ENCODE results near the gene GPR39.

Gene GPR39

DNA sequence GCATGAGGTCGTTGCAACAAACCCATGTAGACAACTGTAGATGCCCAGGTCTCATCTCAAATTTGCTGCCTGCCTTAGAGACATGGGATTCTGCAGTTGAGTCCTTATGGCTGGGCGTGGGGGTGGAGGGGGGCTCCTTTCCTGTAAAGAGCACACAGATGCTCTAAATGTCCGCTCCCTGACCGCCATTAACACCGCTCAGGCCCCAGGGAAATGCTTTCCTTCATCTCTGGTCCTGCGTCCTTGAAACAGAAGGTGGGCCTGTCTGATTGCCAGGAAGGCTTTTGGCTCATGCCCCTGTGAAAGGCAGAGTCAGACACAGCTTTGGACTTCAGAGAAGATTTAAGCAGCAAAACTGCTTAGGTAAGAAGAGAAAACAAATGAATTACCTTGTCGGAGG lies 25.7 kb downstream of the GPR39 start:
- no peak for DNase-seq (ENCODE audit: low read depth in 2 of 3, low spot score in 1 of 3)

DNA sequence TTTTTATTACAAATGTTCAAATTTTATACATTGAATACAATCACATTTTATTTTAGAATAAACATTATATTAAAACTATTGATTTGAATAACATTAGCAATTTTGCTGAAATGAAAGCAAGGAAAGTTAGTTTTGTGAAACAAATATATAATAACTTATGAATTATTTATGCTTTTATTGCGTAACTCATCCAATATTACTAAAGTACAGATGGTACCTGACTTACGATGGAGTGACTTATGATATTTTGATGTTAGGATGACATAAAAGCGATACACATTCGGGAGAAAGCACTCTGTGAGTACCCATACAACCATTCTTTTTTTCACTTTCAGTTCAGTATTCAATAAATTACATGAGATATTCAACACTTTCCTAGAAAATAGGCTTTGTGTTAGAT lies 26.5 kb downstream of the GPR39 start:
- no peak for DNase-seq (ENCODE audit: low read depth in 2 of 3, low spot score in 1 of 3)

GRCh38 chr2:132446444-132446843 lies 29.8 kb downstream of the GPR39 start:
- DNase-seq (ENCODE audit: low read depth in 2 of 3, low spot score in 1 of 3), result no peak

DNA sequence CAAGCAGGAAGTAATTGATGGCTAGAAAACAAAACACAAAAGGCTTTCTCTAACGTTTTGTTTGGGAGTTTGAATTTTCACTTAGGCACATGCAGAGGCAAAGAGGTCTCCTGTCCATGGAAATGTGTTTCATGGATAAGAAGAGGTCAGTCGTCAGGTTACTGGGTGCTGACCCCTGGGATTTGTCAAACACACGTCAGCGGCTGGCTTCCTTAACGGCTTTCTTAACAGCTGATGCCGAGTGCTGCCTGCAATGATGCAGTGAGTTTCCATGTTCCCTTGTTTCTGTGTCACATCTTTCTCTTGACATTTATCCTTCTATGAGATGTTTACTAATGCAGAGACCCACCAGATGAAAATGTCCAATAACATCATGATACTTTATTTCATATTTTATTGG lies 31.7 kb downstream of the GPR39 start:
- DNase-seq (ENCODE audit: low read depth in 2 of 3, low spot score in 1 of 3), result no peak

- no peak for DNase-seq (ENCODE audit: low read depth in 2 of 3, low spot score in 1 of 3)
Observed at GRCh38 chr2:132448771-132449170, 32.2 kb downstream of the GPR39 start.

GRCh38 chr2:132449868-132450267 lies 33.3 kb downstream of the GPR39 start:
- no peak for DNase-seq (ENCODE audit: low read depth in 2 of 3, low spot score in 1 of 3)

- DNase-seq (ENCODE audit: low read depth in 2 of 3, low spot score in 1 of 3), result no peak
Observed at GRCh38 chr2:132460781-132461180, 44.2 kb downstream of the GPR39 start.

GRCh38 chr2:132462236-132462635 lies 45.6 kb downstream of the GPR39 start:
- DNase-seq (ENCODE audit: low read depth in 2 of 3, low spot score in 1 of 3), result no peak

DNA sequence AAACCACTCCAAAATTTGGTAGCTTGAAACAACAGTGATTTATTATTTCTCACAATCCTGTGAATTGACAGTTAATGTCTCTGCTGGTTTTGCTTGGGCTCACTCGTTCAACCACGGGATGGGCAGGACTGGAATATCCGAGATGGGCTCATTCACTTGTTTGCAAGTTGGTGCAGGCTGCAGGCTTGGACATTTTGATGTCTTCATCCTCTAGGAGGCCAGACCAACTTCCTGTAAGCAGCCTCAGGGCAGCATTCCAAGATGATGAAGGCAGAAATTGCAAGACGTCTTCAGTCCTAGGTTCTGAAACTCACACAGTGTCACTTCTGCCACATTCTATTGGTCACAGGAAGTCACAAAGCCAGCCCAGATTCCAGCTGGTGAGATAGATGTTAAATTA lies 47.1 kb downstream of the GPR39 start:
- DNase-seq (ENCODE audit: low read depth in 2 of 3, low spot score in 1 of 3), result no peak

DNA sequence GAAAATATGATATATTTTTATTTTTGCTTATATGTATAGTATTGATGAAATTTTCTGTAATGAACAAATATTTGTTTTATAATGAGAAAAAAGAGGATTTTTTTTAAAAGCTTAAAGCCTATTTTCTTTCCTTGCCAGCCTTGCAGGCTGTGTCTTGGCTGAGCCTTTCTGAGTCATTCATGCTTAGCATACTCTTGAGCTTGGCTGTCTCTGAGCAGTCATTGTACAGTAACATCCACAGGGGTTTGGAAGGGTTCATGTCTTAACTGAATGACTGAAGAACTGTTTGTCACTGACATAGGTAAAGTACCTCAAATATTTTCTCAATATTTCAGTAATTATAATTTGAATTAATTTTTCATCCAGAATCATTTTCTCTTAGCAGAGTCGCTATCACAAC lies 49.3 kb downstream of the GPR39 start:
- DNase-seq (ENCODE audit: low read depth in 2 of 3, low spot score in 1 of 3), result no peak

DNA sequence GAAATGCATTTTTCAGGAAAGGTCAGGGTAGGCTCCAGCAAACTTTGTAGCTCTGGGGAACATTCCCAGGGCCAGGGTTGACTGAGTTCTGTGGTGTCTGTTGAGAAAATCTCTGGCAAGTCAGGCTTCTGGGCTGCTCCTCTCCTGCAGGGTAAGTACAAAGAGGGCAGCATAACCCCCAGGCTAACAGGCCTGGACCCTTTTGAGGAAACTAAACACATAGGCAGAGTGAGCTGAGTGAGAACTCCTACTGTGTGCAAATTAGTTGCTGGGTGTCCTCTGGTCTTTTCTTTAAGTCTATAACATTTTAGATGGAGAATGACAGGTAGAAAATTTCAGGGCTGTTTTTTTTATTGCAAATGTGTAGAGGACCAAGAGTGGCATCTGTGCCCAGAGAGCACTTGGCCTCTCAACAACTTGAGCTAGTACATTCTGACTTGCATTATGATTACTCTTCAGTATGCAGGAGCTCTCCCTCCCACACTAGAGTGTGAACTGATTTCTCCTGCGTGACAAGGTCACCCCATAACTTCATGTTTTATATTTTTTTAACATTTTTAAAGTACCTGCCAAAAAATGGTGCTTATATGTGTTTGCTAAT lies 49.9 kb downstream of the GPR39 start:
- no peak for DNase-seq (ENCODE audit: low read depth in 2 of 3, low spot score in 1 of 3)

DNA sequence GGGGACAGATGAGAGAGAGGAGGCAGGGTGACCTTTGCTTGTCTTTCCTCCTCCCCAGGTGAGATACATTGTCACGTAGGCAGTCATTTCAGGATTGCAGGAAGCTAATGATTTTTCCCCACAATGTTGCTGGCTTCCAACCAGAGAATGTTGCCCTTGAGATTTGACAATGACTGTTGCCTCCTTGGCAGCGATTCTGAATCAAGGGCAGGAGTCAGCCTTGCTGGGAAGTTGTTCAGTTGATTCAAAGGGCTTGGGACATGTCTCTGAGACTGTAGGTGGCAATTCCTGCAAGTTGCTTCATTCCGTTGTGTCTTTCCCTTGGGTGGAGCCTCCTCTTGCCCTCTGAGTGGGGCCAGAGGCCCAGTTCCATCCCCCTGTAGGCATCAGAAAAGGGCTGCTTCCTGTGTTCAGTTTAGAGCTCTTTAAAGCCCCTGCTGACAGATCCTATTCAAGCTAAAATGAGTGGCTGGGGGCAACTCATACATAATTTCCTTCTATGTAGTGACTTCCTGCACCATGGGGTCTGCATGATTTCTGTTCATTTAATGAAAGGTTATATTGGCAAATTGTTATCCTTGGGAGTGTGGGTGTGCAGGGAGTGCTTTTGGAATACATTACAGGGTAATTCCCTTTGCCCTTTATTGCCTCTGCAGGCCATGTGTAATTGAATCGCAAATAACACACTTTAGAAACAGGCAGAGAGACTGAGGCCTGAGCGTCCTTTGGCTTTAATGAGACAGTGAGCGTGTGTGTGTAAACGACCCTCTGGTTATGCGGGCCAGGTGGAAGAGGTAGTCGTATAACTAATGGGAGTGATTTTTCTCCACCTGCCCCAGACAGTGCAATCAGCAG lies 52.4 kb downstream of the GPR39 start:
- no peak for DNase-seq (ENCODE audit: low read depth in 2 of 3, low spot score in 1 of 3)

GRCh38 chr2:132470746-132471145 lies 54.1 kb downstream of the GPR39 start:
- no peak for DNase-seq (ENCODE audit: low read depth in 2 of 3, low spot score in 1 of 3)

- DNase-seq (ENCODE audit: low read depth in 2 of 3, low spot score in 1 of 3), result no peak
Observed at GRCh38 chr2:132473174-132473883, 56.7 kb downstream of the GPR39 start.

- no peak for DNase-seq (ENCODE audit: low read depth in 2 of 3, low spot score in 1 of 3)
Observed at GRCh38 chr2:132475615-132476014, 59.0 kb downstream of the GPR39 start.

GRCh38 chr2:132477436-132477835 lies 60.8 kb downstream of the GPR39 start:
- DNase-seq (ENCODE audit: low read depth in 2 of 3, low spot score in 1 of 3), result no peak

DNA sequence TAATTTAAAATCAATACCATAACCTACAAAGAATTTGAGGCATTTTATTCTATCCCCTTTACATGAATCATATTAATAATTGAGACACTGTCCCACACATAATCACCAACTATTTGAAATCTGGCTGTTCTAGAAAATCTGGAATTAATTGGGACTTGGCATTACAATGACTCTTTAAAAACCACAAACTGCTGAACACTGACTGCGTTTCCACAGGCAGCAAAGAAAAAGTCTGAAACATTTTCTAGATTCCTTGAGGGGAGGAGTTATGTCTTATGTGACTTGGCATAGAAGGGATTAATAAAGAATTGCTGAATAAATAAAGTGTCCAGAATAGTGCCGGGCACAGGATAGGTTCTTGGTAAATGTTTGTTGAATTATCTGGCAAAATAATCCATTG lies 61.4 kb downstream of the GPR39 start:
- DNase-seq (ENCODE audit: low read depth in 2 of 3, low spot score in 1 of 3), result no peak

DNA sequence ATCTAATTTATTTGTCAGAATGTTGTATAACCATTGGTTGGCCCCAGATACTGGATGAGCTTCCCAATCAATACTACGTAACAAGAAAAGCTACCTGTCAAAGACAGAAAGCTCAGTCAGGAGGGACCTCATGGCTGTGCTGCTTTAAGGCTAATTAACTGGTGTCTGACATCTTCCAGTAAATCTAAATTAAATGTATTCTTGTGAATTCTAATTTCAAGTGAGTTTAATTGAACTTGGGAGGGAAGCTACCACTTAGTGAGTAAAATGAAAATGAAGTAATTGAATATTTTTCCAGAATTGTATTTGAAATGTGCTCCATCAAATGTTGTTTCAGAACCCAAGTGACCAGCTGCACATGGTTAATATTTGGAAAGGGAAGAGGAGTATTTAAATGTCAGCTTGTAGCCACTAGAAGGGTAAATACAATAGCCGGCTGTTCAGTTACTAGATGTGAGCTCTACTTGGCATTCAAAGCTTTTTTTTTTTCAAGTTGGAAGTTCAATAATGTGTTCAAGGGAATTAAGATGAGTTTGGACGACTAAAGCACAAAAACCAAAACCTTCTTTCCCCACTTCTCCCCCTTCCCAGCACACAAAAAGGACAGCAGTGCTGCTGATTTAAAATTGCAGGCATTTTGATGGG lies 62.0 kb downstream of the GPR39 start:
- DNase-seq (ENCODE audit: low read depth in 2 of 3, low spot score in 1 of 3), result no peak

- DNase-seq (ENCODE audit: low read depth in 2 of 3, low spot score in 1 of 3), result no peak
Observed at GRCh38 chr2:132479155-132479554, 62.5 kb downstream of the GPR39 start.

GRCh38 chr2:132482821-132483220 lies 66.2 kb downstream of the GPR39 start:
- DNase-seq (ENCODE audit: low read depth in 2 of 3, low spot score in 1 of 3), result no peak

DNA sequence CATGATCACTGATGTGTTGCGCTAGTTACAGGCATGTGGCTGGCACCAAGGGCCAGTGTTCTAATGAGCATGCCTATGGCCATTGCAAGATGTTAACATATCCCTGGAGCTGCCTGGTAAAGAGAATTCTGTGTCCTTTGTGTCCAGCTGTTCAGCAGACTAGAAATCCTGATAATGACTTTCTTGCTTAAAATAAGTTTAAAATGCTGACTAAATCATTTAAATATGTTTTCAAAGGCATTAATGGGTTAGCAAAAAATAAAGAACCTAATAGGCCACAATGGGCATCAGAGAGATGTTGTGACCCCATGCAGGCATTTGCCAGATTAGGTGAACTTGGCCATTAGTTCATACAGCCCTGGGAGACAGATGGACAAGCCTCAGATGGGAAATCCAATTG lies 67.5 kb downstream of the GPR39 start:
- no peak for DNase-seq (ENCODE audit: low read depth in 2 of 3, low spot score in 1 of 3)

DNA sequence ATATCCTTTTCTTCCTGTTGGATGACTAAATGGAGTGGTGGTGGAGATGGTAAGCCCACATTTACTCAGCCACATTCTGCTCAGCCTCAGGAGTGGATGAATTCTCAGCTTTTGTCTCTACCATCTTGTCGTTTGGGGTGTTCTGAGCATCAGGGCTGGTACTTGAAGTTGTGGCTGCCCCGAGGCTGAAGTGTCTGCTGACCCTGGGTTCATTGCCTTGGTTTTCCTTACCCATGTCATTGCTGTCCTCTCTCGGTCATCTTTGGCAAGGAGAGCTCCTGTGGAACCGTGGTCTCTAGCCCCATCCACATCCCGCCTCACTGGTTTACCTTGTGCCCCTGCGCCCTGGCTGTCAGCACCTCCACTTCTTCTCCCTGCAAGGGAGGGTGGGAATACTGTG lies 71.9 kb downstream of the GPR39 start:
- no peak for DNase-seq (ENCODE audit: low read depth in 2 of 3, low spot score in 1 of 3)
